Right lobe of liver (tissue), 6 donors: ENCODE measurements around the gene NOTCH4. TPM values are rescaled to one million over a fixed set of nuclear protein-coding genes. Genes with fewer than 3 reads are reported as not detected.
"Not testable (repeated sequence)": the region's sequence is repeated elsewhere in the genome, so short reads cannot be mapped to it uniquely, and the experiment has no call there.

ENCODE experiments used
- ATAC-seq, 4 donors: fragments of 200-7000 bp; cut with Tn5 transposase; one replicate each; pipeline ENCODE4 v1.9.1; 2020; ENCODE audit warnings: mild to moderate bottlenecking in 4 of 4, moderate library complexity in 4 of 4
- DNase-seq, 3 donors: peaks; one replicate each; pipeline ENCODE4 v3.0.0-alpha.2; 2020
- H3K27ac ChIP-seq, 3 donors: fragments of 200-600 bp; one replicate each; pipeline ENCODE4 v1.8.0; 2022
- H3K27me3 ChIP-seq, 2 donors: fragments of 200-600 bp; one replicate each; pipeline ENCODE4 v1.8.0; 2022
- H3K36me3 ChIP-seq, 4 donors: fragments of 200-600 bp; sonication (generic) in 1 of 4; one replicate each; pipeline versions ENCODE4 v1.5.1 to v1.8.0; 2017 to 2022; ENCODE audit warnings: control low read depth in 1 of 4
- H3K4me1 ChIP-seq, 4 donors: fragments of 200-600 bp; sonication (generic) in 1 of 4; one replicate each; pipeline versions ENCODE4 v1.5.1 to v1.8.0; 2017 to 2022; ENCODE audit warnings: control low read depth in 1 of 4
- H3K4me3 ChIP-seq, 3 donors: fragments of 200-600 bp; one replicate each; pipeline ENCODE4 v1.8.0; 2022
- H3K9me3 ChIP-seq, 4 donors: fragments of 200-600 bp; sonication (generic) in 1 of 4; one replicate each; pipeline versions ENCODE4 v1.5.1 to v1.8.0; 2017 to 2022; ENCODE audit warnings: control low read depth in 1 of 4
- CTCF ChIP-seq, 4 donors: fragments of 200-600 bp in 3 of 4; fragments of 450-650 bp in 1 of 4; IDR thresholded peaks; one replicate each; pipeline versions ENCODE4 v1.5.1 to v1.8.0; 2016 to 2022; ENCODE audit warnings: antibody characterized with exemption in 4 of 4, mild to moderate bottlenecking in 2 of 4
- POLR2A ChIP-seq: fragments of 450-650 bp; IDR thresholded peaks from one replicate; pipeline ENCODE4 v1.6.1; 2017; ENCODE audit warnings: antibody characterized with exemption, mild to moderate bottlenecking
- WGBS: methylation state at CpG from one replicate; pipeline ENCODE4 v1.1.6; 2018; ENCODE audit warnings: low coverage, low lambda C conversion rate; ENCODE audit not compliant: insufficient coverage; ENCODE audit errors: missing lambda C conversion rate; 5-methylcytosine and 5-hydroxymethylcytosine counted together
- intact Hi-C, 2 donors: fragments of 100-400 bp; cut with DNase I; formaldehyde crosslinking; loops; one replicate each; pipeline versions ENCODE4 v1.11.2 to v1.14.1; 2022
- total RNA-seq, 6 experiments: library from RNA; depleted of rRNA in 2 of 6; stranded (reverse); fragments of >200 nt in 2 of 6; fragmentation: NEBNext Ultra II Directional in 3 of 6; extraction: Animal tissue kit (Norgen Biotek cat#: 25700) in 3 of 6; gene quantifications; one replicate each; pipeline versions ENCODE4 v1.1.0 to v1.2.4, GENCODE V29; 2016 to 2023
- donor health status: DM: no; HTN: yes; CAD: no.
- donor health status: DM: no; HTN: no; CAD: no.
- donor health status: DM: no; HTN: no; CAD: no.
- donor health status: DM: no; HTN: yes; CAD: no.
- donor health status: DM: no; HTN: yes; CAD: no.

The NOTCH4 gene
- total RNA-seq, 6 experiments from 2014 or later: 6.6 to 16.5 (median 8.9) TPM

- WGBS: 19% methylated on average over 14 of the region's 15 CpGs
- intact Hi-C loops: no loop called here
Observed at GRCh38 chr6:32194825-32195651, 28.8 kb downstream of the NOTCH4 start.

GRCh38 chr6:32194388-32194787 lies 29.5 kb downstream of the NOTCH4 start:
- TF ChIP-seq POLR2A (no peak), CTCF (IDR thresholded peaks at IDR 0.05) (no peak)
- H3K27me3 ChIP-seq: no peaks in the 10 kb centered on the region
- peak overlapping the region in 2 of 3 donors; percentile 70 to 75 for H3K27ac ChIP-seq
- intact Hi-C loops: no loop called here
- peaks cover 0 to 15% (median 7%) of the 10 kb centered on the region in 4 donors for H3K4me1 ChIP-seq
- ATAC-seq: no peak
- H3K9me3 ChIP-seq: no peaks in the 10 kb centered on the region
- 83% methylated on average over 1 of the region's 4 CpGs for WGBS
- no peak overlapping the region for H3K4me3 ChIP-seq
- DNase-seq: no peak
- no peaks in the 10 kb centered on the region for H3K36me3 ChIP-seq

More at GRCh38 chr6:32194825-32195651, 28.8 kb downstream of the NOTCH4 start:
- H3K36me3 ChIP-seq: no peaks in the 10 kb centered on the region
- H3K27ac ChIP-seq: peak overlapping the region; percentile 70 to 75 (median 75)
- no peaks in the 10 kb centered on the region for H3K9me3 ChIP-seq
- peak overlapping the region; percentile 30 to 48 (median 43) for H3K4me3 ChIP-seq
- H3K27me3 ChIP-seq: no peaks in the 10 kb centered on the region
- ATAC-seq (no peak), DNase-seq (no peak)
- peaks cover 0 to 15% (median 7%) of the 10 kb centered on the region in 4 donors for H3K4me1 ChIP-seq
- peak; percentile 10 to 35 (median 26) for TF ChIP-seq CTCF (IDR thresholded peaks at IDR 0.05)
- peak; percentile 49 for TF ChIP-seq POLR2A

GRCh38 chr6:32193096-32193495 lies 30.8 kb downstream of the NOTCH4 start:
- H3K36me3 ChIP-seq, H3K9me3 ChIP-seq, ATAC-seq, DNase-seq, H3K27me3 ChIP-seq, intact Hi-C loops: not testable (repeated sequence)
- Histone ChIP-seq H3K4me3 (peak overlapping the region in 2 of 3 donors; percentile 6 to 64), H3K4me1 (peaks cover 0 to 15% (median 7%) of the 10 kb centered on the region in 4 donors), H3K27ac (peak overlapping the region; percentile 69 to 96 (median 86))
- whole genome bisulfite sequencing: 79% methylated on average over 9 of the region's 13 CpGs

GRCh38 chr6:32192608-32193039 lies 31.2 kb downstream of the NOTCH4 start, which contains the start of gene GPSM3:
GPSM3 (minus strand) TSS chr6:32192643; CDS start chr6:32192513, 130 bp downstream.
- no peaks in the 10 kb centered on the region for H3K27me3 ChIP-seq
- DNase-seq: peak; percentile 69 to 75 (median 74)
- peaks cover 0 to 15% (median 7%) of the 10 kb centered on the region in 4 donors for H3K4me1 ChIP-seq
- 35% methylated on average over 2 of the region's 5 CpGs for WGBS
- ATAC-seq: no peak
- H3K27ac ChIP-seq: peak within 1 kb of the TSS; percentile 69 to 96 (median 86)
- no peaks in the 10 kb centered on the region for H3K9me3 ChIP-seq
- peak within 1 kb of the TSS; percentile 6 to 64 (median 25) for H3K4me3 ChIP-seq
- intact Hi-C loops: no loop called here
- no peak for TF ChIP-seq CTCF (IDR thresholded peaks at IDR 0.05)
- TF ChIP-seq POLR2A: no peak
- no peaks in the 10 kb centered on the region for H3K36me3 ChIP-seq
